ENCODE measurements around the gene ZNF462. TPM values are rescaled to one million over a fixed set of nuclear protein-coding genes. Genes with fewer than 3 reads are reported as not detected.
A peak's percentile ranks its signal among the peaks of the same experiment; 100 is the strongest.
"Not testable (repeated sequence)": the region's sequence is repeated elsewhere in the genome, so short reads cannot be mapped to it uniquely, and the experiment has no call there.

ZNF462 gene
- total RNA-seq, 1 donor from 2014 or later = 2.2 TPM

DNA sequence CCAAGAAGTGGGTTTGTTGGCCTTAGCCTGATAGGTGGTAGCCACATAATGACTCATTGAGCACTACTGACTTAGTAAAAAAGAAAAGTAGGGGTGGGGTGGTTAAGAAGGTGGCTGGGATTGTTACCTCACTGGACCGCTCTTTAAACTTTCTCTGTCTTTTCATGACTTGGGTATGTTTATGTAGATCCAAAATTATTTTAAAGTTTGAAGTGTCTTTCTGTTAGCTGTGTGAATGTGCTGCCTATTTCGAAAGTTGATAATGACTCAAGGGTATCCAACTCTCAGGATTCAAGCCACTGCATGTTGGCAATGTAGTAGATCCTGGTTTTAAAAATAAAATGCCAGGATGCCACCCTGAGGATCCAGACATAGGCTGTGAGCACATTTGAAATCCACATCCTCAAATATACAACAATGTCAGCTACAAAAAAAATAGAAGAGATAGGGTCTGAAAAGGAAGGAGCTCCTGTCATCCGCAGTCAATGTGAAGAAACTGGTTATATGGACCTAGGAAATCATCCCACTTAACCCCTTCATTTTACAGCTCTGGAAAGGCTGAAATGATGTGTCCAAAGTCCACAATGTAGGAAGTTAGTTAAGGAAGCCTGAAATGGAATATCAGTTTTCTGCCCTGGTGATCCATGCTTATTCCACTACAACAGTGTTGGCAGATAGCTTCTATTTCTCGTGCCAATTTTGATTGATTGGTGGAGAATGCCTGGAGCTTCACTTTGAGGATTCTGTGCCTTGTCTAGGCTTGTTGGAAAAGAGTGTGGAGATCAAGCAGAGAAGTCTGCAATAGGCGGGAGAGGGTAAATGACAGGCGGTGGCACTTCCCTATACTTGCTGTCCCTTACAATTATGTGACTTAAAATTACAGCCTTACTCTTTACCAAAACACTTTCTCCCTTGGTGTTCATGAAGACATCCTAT, 23.4 kb downstream of the ZNF462 start:
- no peak for DNase-seq (ENCODE audit: low spot score)
- peak; percentile 20 for ATAC-seq

DNA sequence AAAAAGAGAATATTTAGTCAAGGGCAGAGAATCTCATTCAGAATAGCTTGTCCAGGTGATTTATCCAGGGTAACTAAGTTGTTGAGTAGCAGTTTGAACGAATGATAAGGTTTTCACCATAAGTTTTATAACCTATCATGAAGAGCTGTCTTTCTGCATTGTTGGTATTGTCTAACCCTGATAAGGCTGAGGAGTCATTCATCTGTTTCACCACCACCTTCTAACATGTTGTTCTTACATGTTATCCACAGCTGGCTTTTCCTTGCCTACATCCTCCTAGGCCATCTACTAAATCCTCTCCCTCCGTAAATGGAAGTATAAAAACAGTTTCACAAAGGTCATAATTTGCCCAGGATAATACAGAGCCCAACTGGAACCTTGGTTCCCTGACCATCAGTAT, 24.1 kb downstream of the ZNF462 start:
- no peak for DNase-seq (ENCODE audit: low spot score)

DNA sequence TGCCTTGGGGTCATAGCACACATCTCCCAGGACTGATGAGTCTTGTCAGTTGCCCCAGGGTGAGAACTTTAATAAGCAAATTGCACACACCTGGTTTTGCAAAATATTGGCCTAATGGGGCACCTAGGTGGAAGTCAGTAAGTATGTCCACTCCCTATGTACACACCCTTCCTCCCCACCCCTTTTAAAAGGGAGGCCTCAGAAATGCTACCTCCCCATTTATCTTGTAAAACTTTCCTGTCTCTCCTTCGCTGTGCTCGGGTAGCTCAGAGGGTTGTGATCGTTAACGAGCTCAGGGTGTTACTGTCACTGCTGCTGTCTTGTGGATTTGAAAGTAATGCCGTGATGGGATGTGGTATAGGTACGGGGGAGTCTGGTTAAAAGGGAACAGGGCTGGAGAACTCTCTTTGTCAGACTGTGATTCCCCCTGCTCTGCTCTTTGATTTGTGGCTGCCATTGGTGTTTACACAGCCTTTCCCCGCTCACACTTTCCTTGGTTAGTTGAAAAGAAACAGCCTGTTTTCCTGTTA, 26.2 kb downstream of the ZNF462 start:
- ATAC-seq (no peak), DNase-seq (ENCODE audit: low spot score) (no peak)

More for the DNA sequence above, 24.1 kb downstream of the ZNF462 start:
- ATAC-seq = no peak

DNA sequence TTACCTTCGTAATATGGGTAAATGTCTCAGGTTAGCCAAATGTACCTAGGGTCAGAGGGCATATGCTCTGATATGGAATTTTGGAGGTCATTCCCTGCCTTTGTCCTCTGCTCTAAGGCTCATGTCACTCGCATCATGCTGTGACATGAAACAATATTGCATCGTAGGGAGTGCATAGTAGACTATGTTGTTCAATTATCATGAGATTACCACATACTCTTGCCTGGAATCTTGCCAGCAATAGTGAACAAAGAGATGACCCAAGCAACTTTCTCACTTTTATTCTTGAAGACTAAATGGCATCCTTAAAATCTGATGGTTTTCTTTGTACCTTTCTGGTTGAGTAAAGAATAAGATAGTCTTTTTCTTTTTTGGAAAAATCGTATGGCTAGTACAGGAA, 27.6 kb downstream of the ZNF462 start:
- DNase-seq (ENCODE audit: low spot score) = no peak
- no peak for ATAC-seq

DNA sequence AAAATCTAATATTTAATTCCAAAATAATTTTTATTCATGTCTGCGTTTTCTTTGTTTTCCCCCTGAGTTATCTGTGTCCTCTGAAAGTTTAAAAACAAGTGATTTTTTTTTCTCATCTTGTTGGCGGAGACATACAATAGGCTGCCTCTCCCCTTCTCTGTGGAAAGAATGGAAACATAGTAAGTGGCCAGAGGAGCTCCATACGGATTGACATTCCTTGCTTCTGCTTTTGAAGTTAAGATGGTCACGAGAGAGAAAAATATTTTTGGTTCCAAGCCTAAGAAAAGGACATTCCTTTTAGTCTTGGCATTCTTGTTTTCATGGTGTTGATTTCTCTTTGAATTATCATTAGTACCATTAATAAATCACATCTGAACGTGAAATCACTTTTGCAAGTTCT, 28.3 kb downstream of the ZNF462 start:
- ATAC-seq = no peak
- no peak for DNase-seq (ENCODE audit: low spot score)

DNA sequence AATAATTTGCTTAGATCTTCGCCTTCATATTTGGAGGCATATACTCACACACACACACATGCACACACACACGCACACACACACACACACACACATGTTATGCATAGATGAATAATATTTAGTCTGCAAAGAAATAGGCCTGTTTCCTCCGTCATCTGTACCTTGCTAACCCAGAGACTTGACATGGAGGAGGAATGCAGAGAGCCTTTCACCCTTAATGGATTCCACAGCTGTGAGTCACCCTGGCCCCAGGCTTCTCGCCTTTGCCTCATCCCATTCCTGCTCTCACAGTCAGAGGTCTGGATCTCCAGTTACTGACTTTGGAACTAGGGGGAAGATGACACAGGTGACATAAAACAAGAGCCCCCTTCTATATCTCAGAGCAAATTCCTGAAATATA, 29.7 kb downstream of the ZNF462 start:
- DNase-seq (ENCODE audit: low spot score) (no peak), ATAC-seq (peak; percentile 21)

DNA sequence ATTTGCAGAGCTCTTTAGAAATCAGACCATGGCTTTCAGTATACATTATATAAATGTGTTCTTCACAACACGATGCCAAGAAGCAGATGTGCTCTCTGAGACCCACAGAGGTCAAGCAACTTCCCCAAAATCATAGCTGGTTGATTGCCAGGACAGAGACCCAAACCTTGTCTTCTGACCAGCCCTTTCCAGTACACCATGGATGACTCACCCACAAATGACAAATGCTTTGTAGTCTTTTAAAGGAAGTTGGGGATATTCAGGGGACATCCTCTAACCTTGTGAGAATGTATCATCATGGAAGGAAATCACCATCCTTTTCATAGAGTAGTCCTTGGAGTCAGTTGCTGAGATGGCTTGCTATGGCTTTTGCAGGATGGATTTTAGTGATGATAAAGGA, 30.1 kb downstream of the ZNF462 start:
- DNase-seq (ENCODE audit: low spot score) (no peak), ATAC-seq (no peak)

DNA sequence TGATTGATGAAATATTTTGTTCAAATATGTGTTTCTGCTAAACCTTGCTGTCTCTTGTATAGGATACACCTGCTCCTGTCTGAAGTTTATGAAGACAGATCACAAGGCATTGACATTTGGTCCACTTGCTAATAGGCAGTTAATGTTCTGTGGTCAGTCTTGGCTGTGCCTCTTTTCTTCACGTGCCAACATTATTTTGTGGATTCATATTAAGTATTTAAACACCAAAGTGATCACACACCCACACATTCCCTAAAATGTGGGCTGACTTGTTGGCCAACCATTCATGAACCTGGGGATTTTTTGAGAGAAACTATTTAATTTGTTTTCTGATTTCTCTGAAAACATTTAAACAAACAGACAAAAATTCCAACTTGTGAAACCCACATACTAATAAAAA, 33.7 kb downstream of the ZNF462 start:
- no peak for DNase-seq (ENCODE audit: low spot score)
- no peak for ATAC-seq

DNA sequence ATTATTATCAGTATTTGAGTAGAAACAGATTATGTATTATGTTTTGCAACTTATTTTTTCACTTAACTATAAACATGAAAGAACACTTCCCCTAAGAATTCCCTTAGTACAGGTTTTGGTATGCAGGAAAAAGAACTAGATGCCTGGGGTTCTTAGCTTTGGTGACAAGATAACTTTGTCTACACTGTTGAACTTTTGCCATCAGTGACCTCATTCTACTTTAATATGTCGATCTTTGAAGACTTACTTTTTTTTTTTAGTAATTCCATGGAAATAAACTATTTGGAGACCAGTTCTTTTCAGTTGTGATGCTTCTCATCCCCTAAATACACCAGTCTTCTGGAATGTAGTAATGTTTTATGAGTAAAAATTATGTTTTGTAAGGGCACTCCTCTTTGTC, 34.3 kb downstream of the ZNF462 start:
- ATAC-seq (no peak), DNase-seq (ENCODE audit: low spot score) (no peak)

DNA sequence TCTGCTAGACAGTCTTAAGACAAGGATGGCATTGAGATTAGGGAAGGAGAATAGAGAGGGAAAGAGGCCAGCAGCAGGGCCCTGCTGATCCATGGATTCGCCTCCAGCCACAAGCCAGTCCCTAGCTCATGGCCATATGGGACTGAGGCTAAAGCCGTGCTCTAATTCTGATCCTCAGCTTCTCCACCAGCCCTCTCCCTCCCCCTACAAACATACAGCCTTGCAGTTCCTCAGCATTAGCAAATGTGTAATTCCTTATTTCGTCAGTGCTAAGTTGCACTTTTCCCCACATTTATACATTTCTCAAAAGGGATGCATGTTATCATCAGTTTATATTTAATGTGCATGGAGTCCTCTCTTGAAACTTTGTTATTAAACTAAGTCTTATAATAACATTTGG, 34.8 kb downstream of the ZNF462 start:
- DNase-seq (ENCODE audit: low spot score) (no peak), ATAC-seq (no peak)

DNA sequence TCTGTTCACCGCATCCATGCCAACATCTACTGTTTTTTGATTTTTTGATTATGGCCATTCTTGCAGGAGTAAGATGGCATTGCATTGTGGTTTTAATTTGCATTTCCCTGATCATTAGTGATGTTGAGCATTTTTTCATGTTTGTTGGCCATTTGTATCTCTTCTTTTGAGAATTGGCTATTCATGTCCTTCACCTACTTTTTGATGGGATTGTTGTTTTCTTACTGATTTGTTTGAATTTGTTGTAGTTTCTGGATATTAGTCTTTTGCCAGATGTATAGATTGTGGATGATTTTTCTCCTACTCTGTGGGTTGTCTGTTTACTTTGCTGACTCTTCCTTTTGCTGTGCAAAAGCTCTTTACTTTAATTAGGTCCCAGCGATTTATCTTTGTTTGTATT, 37.6 kb downstream of the ZNF462 start:
- ATAC-seq = not testable (repeated sequence)

DNA sequence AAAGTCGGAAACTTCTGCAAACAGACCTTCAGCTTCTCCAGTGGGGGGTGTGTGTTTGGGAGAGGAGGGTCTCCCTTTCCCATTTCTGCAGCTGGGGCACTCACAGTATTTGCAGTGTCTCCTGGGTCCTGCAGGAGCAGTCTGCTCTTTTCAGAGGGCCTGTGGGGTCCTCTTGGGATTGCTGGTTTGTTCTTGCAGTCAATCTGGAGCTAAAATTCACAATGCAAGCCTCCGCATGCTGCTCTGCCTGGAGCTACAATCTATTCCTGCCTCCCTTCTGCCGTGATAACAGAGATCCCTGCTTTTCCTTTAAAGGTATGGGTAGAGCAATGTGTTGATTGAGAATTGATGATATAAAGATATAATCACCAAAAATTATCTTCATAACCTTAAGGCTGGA, 43.2 kb downstream of the ZNF462 start:
- no peak for DNase-seq (ENCODE audit: low spot score)
- ATAC-seq = no peak

More for the DNA sequence above, 37.6 kb downstream of the ZNF462 start:
- not testable (repeated sequence) for DNase-seq (ENCODE audit: low spot score)

DNA sequence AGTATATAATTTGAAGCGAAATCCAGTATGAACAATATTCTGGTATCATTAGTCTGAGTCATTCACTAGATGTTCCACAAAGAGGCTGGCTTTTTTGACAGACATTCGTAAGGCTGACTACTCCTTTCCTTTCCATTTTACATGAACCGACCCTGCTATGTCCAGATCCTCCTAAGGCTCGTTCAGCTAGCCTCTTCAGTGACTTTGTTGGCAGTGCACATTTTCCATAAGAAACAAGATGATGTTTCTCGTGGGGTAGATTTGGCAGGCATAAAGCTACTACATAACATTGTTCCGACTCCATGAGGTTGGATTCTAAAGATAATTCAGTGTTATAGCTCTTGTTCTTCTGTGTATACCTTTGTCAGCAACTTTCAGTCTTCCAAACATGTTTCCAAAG, 49.0 kb downstream of the ZNF462 start:
- no peak for ATAC-seq
- DNase-seq (ENCODE audit: low spot score) = no peak

DNA sequence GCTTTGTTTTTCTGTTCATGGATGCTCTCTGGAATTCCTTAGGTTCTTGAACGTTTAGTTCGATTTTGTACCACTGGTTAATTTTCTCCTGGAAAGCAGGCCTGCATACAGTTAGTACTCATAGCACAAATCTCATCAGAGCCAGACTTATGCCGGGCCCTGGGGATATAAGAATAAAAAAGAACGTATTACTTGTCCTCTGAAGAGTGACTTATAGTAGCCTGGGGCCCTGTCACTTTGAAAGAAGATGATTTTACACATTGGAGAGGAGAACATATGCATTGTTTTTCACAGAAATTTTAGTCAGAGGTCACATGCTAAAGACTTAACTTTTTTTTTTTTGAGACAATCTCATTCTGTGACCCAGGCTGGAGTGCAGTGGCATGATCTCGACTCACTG, 50.3 kb downstream of the ZNF462 start:
- DNase-seq (ENCODE audit: low spot score) = no peak
- no peak for ATAC-seq

DNA sequence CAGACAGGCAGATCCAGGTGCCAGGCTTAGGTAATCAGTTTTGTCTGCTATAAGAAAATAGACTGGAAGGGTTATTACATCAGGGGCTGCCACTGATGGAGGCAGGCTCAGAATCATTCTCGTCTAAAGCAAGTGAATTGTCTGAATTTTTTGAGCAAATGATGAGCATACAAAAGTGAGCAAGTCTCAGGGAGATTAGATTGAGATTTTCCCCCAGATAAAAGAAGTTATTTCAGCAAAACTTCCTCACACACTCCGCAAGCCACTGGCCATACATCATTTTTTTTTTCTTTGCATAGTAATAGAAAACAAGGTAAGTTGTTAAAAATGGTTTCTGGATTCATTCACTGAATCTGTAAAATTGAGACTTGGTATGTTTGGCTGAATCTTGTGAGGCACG, 52.9 kb downstream of the ZNF462 start:
- DNase-seq (ENCODE audit: low spot score) (no peak), ATAC-seq (no peak)

DNA sequence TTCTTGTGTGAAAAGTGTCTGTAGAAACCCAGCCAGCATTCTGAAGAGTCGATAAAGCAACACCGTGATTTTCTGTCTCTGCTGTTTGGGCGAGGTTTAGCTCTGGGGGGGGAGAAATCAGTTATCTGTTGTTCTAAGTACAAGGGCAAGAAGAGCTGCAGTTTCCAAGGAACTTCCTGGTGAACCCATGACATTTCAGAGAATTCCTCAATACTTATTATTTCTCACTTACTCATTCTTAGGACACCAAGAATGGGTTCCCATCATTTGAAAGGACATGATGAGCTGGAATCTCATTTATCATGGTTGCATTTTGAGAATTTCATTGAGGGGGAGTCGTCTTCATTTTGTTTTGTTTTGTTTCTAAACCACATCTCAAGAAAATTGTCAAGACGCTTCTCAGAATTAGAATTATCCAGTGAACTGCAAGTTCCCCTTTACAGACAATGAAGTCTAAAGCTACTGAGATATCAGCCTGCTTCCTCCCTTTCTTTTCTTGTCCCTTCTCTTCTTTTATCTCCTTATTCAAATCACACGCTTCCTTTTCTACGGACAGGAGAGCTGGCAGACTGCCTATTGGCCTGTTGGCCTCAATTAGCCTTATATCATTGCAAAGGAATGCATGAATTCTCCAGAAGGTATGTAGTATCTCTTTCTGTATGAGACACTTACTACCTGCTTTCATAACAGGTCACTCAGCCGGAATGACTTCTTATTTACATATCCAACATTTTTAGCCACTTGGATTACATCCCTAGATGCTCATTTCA, 53.7 kb downstream of the ZNF462 start:
- peak; percentile 37 for ATAC-seq
- no peak for DNase-seq (ENCODE audit: low spot score)

DNA sequence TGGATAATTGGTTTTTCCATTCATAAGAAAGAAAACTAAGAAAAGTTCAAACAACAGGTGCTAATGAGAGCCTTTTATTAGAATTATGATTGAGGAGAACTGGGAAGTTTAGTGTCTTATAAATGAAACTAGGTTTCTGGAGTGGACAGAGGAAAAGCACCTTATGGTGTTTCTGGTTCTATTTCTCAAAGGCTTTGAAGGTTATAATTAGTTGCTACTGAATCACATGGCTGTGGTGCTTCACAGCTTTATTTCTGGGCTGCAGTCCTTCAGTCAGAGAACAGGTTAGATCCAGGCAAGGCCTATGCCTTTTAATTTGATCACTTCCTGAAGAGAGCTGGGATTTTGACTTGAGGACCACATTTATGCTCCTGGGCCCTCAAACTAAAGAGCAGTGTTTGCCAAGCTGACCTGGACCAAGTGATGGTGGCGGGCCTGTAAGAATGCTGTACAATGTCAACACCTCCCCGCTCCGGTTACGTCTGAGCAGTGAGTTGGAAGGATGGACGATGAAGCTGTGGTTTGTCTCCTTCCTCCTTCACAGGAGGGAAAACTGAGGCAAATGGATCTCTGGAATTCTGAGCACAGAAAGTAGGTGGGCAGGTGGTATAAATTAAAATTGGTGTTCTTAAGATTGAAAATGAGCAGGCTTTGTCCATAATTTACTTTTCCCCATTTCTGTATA, 56.0 kb downstream of the ZNF462 start:
- DNase-seq (ENCODE audit: low spot score) (no peak), ATAC-seq (no peak)

DNA sequence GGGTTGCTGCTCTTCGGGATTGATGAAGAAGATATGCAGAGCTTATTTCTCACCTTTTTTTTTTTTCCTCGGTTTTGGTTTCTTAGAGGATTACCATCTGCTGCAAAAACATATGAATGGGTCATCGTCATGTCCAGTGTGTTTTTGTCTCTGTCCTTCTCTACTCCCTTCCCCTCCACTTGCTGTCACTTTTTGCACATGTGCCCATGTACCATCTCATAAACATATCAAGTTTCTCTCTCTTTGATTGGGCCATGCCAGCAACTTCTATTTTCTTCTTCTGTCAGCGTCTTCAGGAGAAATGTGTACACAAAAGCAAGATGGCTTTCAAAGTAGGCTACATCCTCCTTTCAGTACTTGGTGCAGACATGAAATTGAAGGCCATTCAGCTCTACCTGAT, 57.1 kb downstream of the ZNF462 start:
- ATAC-seq = no peak
- DNase-seq (ENCODE audit: low spot score) = no peak

DNA sequence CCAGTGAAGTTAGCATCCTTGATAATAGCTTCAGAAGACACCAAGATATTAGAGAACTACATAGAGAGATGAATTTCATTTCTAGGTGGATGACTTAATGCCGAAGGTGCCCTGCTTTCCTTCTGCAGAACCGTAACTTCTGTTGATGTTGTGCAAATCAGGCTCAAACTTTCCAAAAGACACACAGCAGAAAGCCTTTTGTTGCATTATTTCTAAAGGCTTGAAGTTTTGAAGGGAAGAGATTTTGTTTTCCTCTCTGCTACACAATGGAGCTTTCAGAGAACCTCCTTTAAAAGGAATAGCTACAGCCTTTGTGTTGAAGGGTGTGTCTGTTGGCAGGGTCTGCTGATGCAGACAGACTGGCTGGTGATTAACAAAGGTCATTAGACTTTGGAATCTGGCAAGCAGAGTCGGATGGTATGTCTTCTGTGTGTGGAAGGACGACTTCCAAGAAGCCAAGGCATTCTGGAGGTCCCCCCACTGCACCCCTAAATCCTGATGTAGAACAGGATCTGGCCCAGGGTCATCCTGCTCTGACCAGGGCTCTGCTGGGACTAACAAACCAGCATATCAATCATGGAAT, 57.8 kb downstream of the ZNF462 start:
- DNase-seq (ENCODE audit: low spot score) (no peak), ATAC-seq (peak; percentile 80)

DNA sequence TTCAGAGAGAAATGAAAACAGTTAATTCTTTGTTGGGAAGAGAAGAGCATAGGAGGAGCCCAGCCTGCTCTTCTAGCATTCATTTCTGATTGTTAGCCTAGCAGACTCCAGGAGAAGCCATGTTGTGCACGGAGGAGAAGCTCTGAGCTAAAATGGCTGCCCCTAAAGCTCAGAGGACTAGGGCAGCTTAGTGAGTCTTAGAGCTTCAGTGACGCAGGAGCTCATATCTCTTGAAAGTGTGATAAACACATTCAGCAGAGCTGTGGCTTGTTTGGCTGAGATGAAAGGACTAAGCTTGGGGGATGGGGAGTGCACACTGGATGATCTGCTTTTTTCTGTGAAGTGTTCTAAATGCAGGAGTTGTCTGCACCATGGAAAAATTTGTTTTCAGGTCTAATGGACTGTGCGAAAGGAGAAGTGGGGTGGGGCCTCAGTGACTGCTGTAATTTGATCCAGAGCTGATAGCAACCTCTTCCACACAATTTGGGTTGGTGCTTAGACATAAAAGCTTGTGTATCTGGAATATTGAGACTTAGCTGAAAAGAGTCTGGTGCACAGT, 58.5 kb downstream of the ZNF462 start:
- ATAC-seq (peak; percentile 68), DNase-seq (ENCODE audit: low spot score) (no peak)

DNA sequence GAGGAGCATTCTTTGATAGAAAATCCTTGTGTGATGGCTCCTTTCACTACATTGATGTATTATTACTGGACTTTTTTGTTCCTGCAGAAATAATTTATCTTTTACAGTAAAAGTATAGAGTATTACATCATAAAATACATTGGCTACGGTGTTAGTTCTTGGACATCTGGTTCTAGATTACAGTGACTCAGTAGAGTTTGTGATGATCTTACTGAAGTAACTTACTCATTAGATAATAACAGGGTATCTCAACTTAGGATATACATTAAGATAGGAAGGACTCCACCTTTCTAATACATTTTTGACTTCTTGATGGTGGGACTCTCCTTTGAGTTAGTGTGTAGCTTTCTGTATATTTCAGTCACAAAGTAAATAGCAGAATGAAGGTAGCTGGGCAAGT, 59.1 kb downstream of the ZNF462 start:
- no peak for DNase-seq (ENCODE audit: low spot score)
- no peak for ATAC-seq

Measured in left lobe of liver (tissue), 2 donors.